GM18508 (cell line): Measurements from ENCODE around the gene RGS17.
"Not testable (repeated sequence)": the region's sequence is repeated elsewhere in the genome, so short reads cannot be mapped to it uniquely, and the experiment has no call there.

ENCODE experiments used
- ATAC-seq: cut with Tn5 transposase; IDR thresholded peaks from one replicate; pipeline ENCODE4 v1.9.1; 2021; ENCODE audit warnings: moderate number of reproducible peaks; ENCODE audit not compliant: insufficient read depth, unreplicated experiment

Gene RGS17

GRCh38 chr6:153126218-153126617, 4.9 kb downstream of the RGS17 start:
- ATAC-seq = no peak

- ATAC-seq = no peak
These were observed 6.0 kb downstream of the RGS17 start for GRCh38 chr6:153125032-153125431.

GRCh38 chr6:153123801-153124200, 7.3 kb downstream of the RGS17 start:
- peak; percentile 57 for ATAC-seq

GRCh38 chr6:153121311-153121710, 9.8 kb downstream of the RGS17 start:
- ATAC-seq = no peak

GRCh38 chr6:153117986-153118879, 12.8 kb downstream of the RGS17 start:
- ATAC-seq = peak; percentile 99

- not testable (repeated sequence) for ATAC-seq
These were observed 20.0 kb downstream of the RGS17 start for GRCh38 chr6:153111082-153111481.

GRCh38 chr6:153110612-153111011, 20.5 kb downstream of the RGS17 start:
- not testable (repeated sequence) for ATAC-seq

- ATAC-seq = no peak
These were observed 22.8 kb downstream of the RGS17 start for GRCh38 chr6:153108315-153108714.

GRCh38 chr6:153106021-153106420, 25.1 kb downstream of the RGS17 start:
- no peak for ATAC-seq

- ATAC-seq = no peak
These were observed 26.9 kb downstream of the RGS17 start for GRCh38 chr6:153104220-153104619.

- no peak for ATAC-seq
These were observed 27.8 kb downstream of the RGS17 start for GRCh38 chr6:153103319-153103655.

- no peak for ATAC-seq
These were observed 28.3 kb downstream of the RGS17 start for GRCh38 chr6:153102605-153103318.

- ATAC-seq = no peak
These were observed 29.6 kb downstream of the RGS17 start for GRCh38 chr6:153101461-153101860.

GRCh38 chr6:153099636-153100035, 31.4 kb downstream of the RGS17 start:
- no peak for ATAC-seq

GRCh38 chr6:153096792-153097191, 34.3 kb downstream of the RGS17 start:
- ATAC-seq = no peak

- no peak for ATAC-seq
These were observed 35.1 kb downstream of the RGS17 start for GRCh38 chr6:153096031-153096430.

GRCh38 chr6:153092082-153093013, 38.7 kb downstream of the RGS17 start:
- peak; percentile 83 for ATAC-seq

GRCh38 chr6:153090241-153090930, 40.7 kb downstream of the RGS17 start:
- no peak for ATAC-seq

GRCh38 chr6:153088796-153089195, 42.3 kb downstream of the RGS17 start:
- ATAC-seq = no peak

- ATAC-seq = no peak
These were observed 43.6 kb downstream of the RGS17 start for GRCh38 chr6:153087436-153087835.
